Neuronal stem cell (in vitro differentiated cells): Measurements from ENCODE around the gene MLLT10.

ENCODE experiments used
- DNase-seq: peaks from one replicate; pipeline ENCODE4 v3.0.0-alpha.2; 2013; ENCODE audit warnings: low spot score
- H2AFZ ChIP-seq: one replicate; pipeline ENCODE4 v1.6.1; 2013; ENCODE audit warnings: mild to moderate bottlenecking, low read length, inconsistent platforms
- H2AK5ac ChIP-seq: 2 replicates; pipeline ENCODE4 v1.6.1; 2013; ENCODE audit warnings: low read depth, mild to moderate bottlenecking, inconsistent platforms, low read length, moderate library complexity, mixed read lengths
- H2BK120ac ChIP-seq: 2 replicates; pipeline ENCODE4 v1.6.1; 2013; ENCODE audit warnings: low read depth, mild to moderate bottlenecking, inconsistent platforms, low read length, moderate library complexity, mixed read lengths
- H2BK12ac ChIP-seq: one replicate; pipeline ENCODE4 v1.6.1; 2013; ENCODE audit warnings: low read length, inconsistent platforms
- H2BK15ac ChIP-seq: 2 replicates; pipeline ENCODE4 v1.6.1; 2013; ENCODE audit warnings: mild to moderate bottlenecking, low read length, inconsistent platforms, mixed read lengths
- H2BK5ac ChIP-seq: one replicate; pipeline ENCODE4 v1.6.1; 2013; ENCODE audit warnings: inconsistent platforms, mild to moderate bottlenecking, low read length, moderate library complexity
- H3K14ac ChIP-seq: one replicate; pipeline ENCODE4 v1.6.1; 2013; ENCODE audit warnings: low read length, inconsistent platforms
- H3K18ac ChIP-seq: 2 replicates; pipeline ENCODE4 v1.6.1; 2013; ENCODE audit warnings: low read length, inconsistent platforms
- H3K23ac ChIP-seq: 2 replicates; pipeline ENCODE4 v1.6.1; 2013; ENCODE audit warnings: low read depth, mild to moderate bottlenecking, mixed read lengths, low read length, inconsistent platforms; ENCODE audit not compliant: poor library complexity
- H3K27ac ChIP-seq: replicated peaks from 3 replicates; pipeline ENCODE4 v1.5.1; 2013; ENCODE audit warnings: low read length, inconsistent platforms
- H3K27me3 ChIP-seq, 3 experiments: 2 replicates each; pipeline ENCODE4 v1.6.1; 2013; ENCODE audit warnings: low read length in 3 of 3, mild to moderate bottlenecking in 2 of 3, inconsistent platforms in 1 of 3, low read depth in 1 of 3, mixed read lengths in 1 of 3, moderate library complexity in 1 of 3; ENCODE audit not compliant: control insufficient read depth in 3 of 3, insufficient read depth in 3 of 3
- H3K36me3 ChIP-seq, 2 donors: replicated peaks in 1 of 2; 2 replicates each; pipeline ENCODE4 v1.6.1; 2013; ENCODE audit warnings: low read length in 2 of 2; ENCODE audit not compliant: control insufficient read depth in 2 of 2, insufficient read depth in 2 of 2
- H3K4ac ChIP-seq: 2 replicates; pipeline ENCODE4 v1.6.1; 2013; ENCODE audit warnings: inconsistent platforms, mild to moderate bottlenecking, low read length, moderate library complexity
- H3K4me1 ChIP-seq, 2 donors: 1 replicate in 1 of 2; 2 replicates in 1 of 2; pipeline ENCODE4 v1.6.1; 2013; ENCODE audit warnings: low read length in 2 of 2, low read depth in 1 of 2; ENCODE audit not compliant: control insufficient read depth in 2 of 2, insufficient read depth in 1 of 2
- H3K4me2 ChIP-seq: one replicate; pipeline ENCODE4 v1.6.1; 2013; ENCODE audit warnings: mild to moderate bottlenecking, low read length, inconsistent platforms; ENCODE audit not compliant: insufficient read depth, poor library complexity, severe bottlenecking
- H3K4me3 ChIP-seq, 2 donors: 2 replicates each; pipeline ENCODE4 v1.5.1; 2013; ENCODE audit warnings: low read length in 2 of 2, mild to moderate bottlenecking in 2 of 2, inconsistent platforms in 1 of 2, moderate library complexity in 1 of 2
- H3K79me1 ChIP-seq: one replicate; pipeline ENCODE4 v1.6.1; 2013; ENCODE audit warnings: low read depth, mild to moderate bottlenecking, inconsistent platforms, low read length, moderate library complexity
- H3K9ac ChIP-seq: one replicate; pipeline ENCODE4 v1.6.1; 2013; ENCODE audit warnings: mild to moderate bottlenecking, low read depth, low read length, inconsistent platforms; ENCODE audit not compliant: poor library complexity
- H3K9me3 ChIP-seq, 2 donors: replicated peaks in 1 of 2; 2 replicates each; pipeline versions ENCODE3 to v1.6.1; 2013; ENCODE audit warnings: low read length in 2 of 2, mild to moderate bottlenecking in 2 of 2, inconsistent platforms in 1 of 2, low read depth in 1 of 2, mixed read lengths in 1 of 2, moderate library complexity in 1 of 2; ENCODE audit not compliant: control insufficient read depth in 2 of 2, insufficient read depth in 1 of 2
- H4K8ac ChIP-seq: one replicate; pipeline ENCODE4 v1.6.1; 2013; ENCODE audit warnings: low read depth, mild to moderate bottlenecking, inconsistent platforms, low read length, moderate library complexity
- H4K91ac ChIP-seq: one replicate; pipeline ENCODE4 v1.6.1; 2013; ENCODE audit warnings: low read length, low read depth, mild to moderate bottlenecking, inconsistent platforms; ENCODE audit not compliant: poor library complexity
- WGBS, 2 donors: extraction: QIAGEN DNeasy Blood & Tissue Kit; methylation state at CpG; one replicate each; pipeline ENCODE4 v1.1.7; 2013; ENCODE audit warnings: missing lambda C conversion rate in 2 of 2, mixed read lengths in 1 of 2; ENCODE audit not compliant: insufficient read length in 2 of 2, insufficient replicate concordance in 1 of 2; ENCODE audit errors: extremely low coverage in 2 of 2; 5-methylcytosine and 5-hydroxymethylcytosine counted together

The MLLT10 gene

GRCh38 chr10:21532694-21533466, 1.2 kb upstream of the MLLT10 start:
- Histone ChIP-seq H2AK5ac (peak overlapping the region; percentile 72), H3K4me2 (peak overlapping the region; percentile 82), H3K79me1 (peaks cover 7% of the 10 kb centered on the region), H3K4me3 (peak overlapping the region; percentile 82 to 95), H3K9me3 (no peaks in the 10 kb centered on the region), H2AFZ (no peak overlapping the region), H4K8ac (no peak overlapping the region), H2BK15ac (no peak overlapping the region), H2BK5ac (no peak overlapping the region), H3K36me3 (peaks cover 0 to 24% of the 10 kb centered on the region in 2 donors), H3K14ac (no peak overlapping the region), H3K27me3 (no peaks in the 10 kb centered on the region), H3K4me1 (peaks cover 3 to 33% of the 10 kb centered on the region in 2 donors), H3K23ac (no peak overlapping the region), H3K9ac (no peak overlapping the region), H3K18ac (no peak overlapping the region), H2BK120ac (no peak overlapping the region), H4K91ac (no peak overlapping the region), H3K4ac (no peak overlapping the region), H3K27ac (peak overlapping the region; percentile 95), H2BK12ac (no peak overlapping the region)
- no CpG with 5 or more reads among the region's 10 CpGs for WGBS, 2 donors
- DNase-seq = no peak

DNA sequence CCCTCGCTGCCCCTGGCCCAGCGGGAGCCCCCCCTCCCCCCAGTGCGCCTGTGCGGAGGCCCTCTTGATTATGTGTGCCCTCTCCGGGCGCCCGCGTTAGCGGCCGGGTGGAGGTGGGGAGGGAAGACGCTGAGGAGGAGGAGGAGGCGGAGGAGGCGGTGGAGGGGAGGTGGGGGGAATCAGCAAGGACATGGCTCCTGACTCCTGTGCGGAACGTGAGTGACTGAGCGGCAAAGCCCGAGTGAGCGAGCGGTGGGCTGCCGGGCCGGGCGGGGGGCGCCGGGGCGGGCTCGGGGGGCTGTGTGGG, 201 bp downstream of the MLLT10 start:
- Histone ChIP-seq H2BK5ac (no peak overlapping the region), H3K4me1 (peaks cover 3 to 32% of the 10 kb centered on the region in 2 donors), H3K4me3 (peak overlapping the region; percentile 87 to 95)

GRCh38 chr10:21534604-21535493, 817 bp downstream of the MLLT10 start:
- Histone ChIP-seq H2BK15ac (peak overlapping the region; percentile 33), H3K79me1 (peaks cover 7% of the 10 kb centered on the region), H2BK5ac (peak overlapping the region; percentile 75), H4K8ac (no peak overlapping the region), H3K23ac (peak overlapping the region; percentile 73), H3K27me3 (no peaks in the 10 kb centered on the region), H2AFZ (peak overlapping the region; percentile 82), H3K9me3 (no peaks in the 10 kb centered on the region), H3K4me2 (peak overlapping the region; percentile 89), H3K4ac (no peak overlapping the region), H2AK5ac (peak overlapping the region; percentile 28), H3K4me3 (peak overlapping the region; percentile 87 to 95), H2BK120ac (peak overlapping the region; percentile 31), H4K91ac (no peak overlapping the region), H3K18ac (peak overlapping the region; percentile 96), H3K14ac (peak overlapping the region; percentile 82), H3K4me1 (peaks cover 3 to 26% of the 10 kb centered on the region in 2 donors), H3K9ac (peak overlapping the region; percentile 93), H2BK12ac (peak overlapping the region; percentile 73), H3K27ac (peak overlapping the region; percentile 77), H3K36me3 (peaks cover 4 to 40% of the 10 kb centered on the region in 2 donors)
- WGBS, 2 donors = no CpG with 5 or more reads among the region's 96 CpGs
- no peak for DNase-seq

More for the DNA sequence above, 201 bp downstream of the MLLT10 start:
- no peak overlapping the region for H2BK12ac ChIP-seq
- no CpG with 5 or more reads among the region's 26 CpGs for WGBS, 2 donors
- H3K18ac ChIP-seq = no peak overlapping the region
- H3K4me2 ChIP-seq = peak overlapping the region; percentile 89
- H3K27ac ChIP-seq = peak overlapping the region; percentile 77
- no peak overlapping the region for H3K4ac ChIP-seq
- no peak overlapping the region for H2BK120ac ChIP-seq
- H2AK5ac ChIP-seq = no peak overlapping the region
- peak overlapping the region; percentile 25 for H3K23ac ChIP-seq
- H3K36me3 ChIP-seq = peaks cover 2 to 34% of the 10 kb centered on the region in 2 donors
- H3K14ac ChIP-seq = no peak overlapping the region
- peak overlapping the region; percentile 33 for H2BK15ac ChIP-seq
- H3K9me3 ChIP-seq = no peaks in the 10 kb centered on the region
- peaks cover 7% of the 10 kb centered on the region for H3K79me1 ChIP-seq
- peak overlapping the region; percentile 4 for H3K9ac ChIP-seq
- no peak overlapping the region for H4K8ac ChIP-seq
- H3K27me3 ChIP-seq = no peaks in the 10 kb centered on the region
- no peak overlapping the region for H2AFZ ChIP-seq
- no peak overlapping the region for H4K91ac ChIP-seq
- no peak for DNase-seq

DNA sequence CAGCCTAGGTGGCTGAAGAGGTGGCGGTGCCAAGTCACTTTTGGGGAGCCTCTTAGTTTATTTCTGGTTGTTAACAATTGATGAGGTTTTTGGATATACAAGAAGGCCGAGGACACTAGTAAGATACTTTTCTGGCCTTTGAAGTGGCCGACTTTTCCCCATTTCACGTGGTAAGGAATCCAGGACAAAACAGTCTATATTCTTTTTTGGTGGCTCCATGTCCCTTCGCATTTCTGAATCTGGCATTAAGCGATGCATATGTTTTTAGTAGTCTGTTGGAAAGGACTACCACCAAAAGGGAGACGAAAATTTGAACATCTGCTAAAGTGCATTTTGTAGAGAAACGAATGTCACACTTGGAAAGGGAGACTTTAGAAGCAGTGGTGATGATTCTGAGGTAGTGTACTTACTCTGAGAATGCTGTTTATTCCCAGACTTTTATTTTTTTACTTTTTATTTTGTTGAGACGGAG, 1.5 kb downstream of the MLLT10 start:
- Histone ChIP-seq H3K27me3 (no peaks in the 10 kb centered on the region), H3K4me2 (peak overlapping the region; percentile 89), H2BK5ac (peak overlapping the region; percentile 75), H3K9ac (no peak overlapping the region), H4K91ac (no peak overlapping the region), H3K9me3 (no peaks in the 10 kb centered on the region), H4K8ac (no peak overlapping the region), H3K27ac (no peak overlapping the region), H3K36me3 (peaks cover 8 to 47% of the 10 kb centered on the region in 2 donors), H3K4me1 (peaks cover 3 to 23% of the 10 kb centered on the region in 2 donors), H3K4me3 (peak overlapping the region; percentile 85 to 95), H3K14ac (no peak overlapping the region), H3K23ac (peak overlapping the region; percentile 73), H2BK15ac (no peak overlapping the region), H2AFZ (peak overlapping the region; percentile 82), H3K79me1 (peaks cover 9% of the 10 kb centered on the region), H2AK5ac (peak overlapping the region; percentile 28), H3K4ac (no peak overlapping the region), H2BK12ac (no peak overlapping the region), H3K18ac (peak overlapping the region; percentile 96), H2BK120ac (no peak overlapping the region)
- no peak for DNase-seq
- no CpG with 5 or more reads among the region's 9 CpGs for WGBS, 2 donors
